ENCODE data around the gene BAG5. TPM values are rescaled to one million over a fixed set of nuclear protein-coding genes. Genes with fewer than 3 reads are reported as not detected.

Gene BAG5
- total and polyA plus RNA-seq, 2 of the 4 experiments (the other 2 are of a cell fraction) = 6.7 to 22.2 TPM

- TF ChIP-seq ELK1 (IDR thresholded peaks at IDR 0.05; ENCODE audit: borderline replicate concordance, low read depth, low read length) = no peak
Measured at GRCh38 chr14:103540821-103541708, 21.4 kb downstream of the BAG5 start (continued).
